Mesendoderm (in vitro differentiated cells): Measurements from ENCODE around the gene GPR179.

Experiments
- DNase-seq: peaks from one replicate; pipeline ENCODE4 v3.0.0; 2013
- H2AK5ac ChIP-seq: 2 replicates; pipeline ENCODE4 v1.6.1; 2013; ENCODE audit warnings: low read length, inconsistent platforms
- H2BK120ac ChIP-seq: 2 replicates; pipeline ENCODE4 v1.6.1; 2013; ENCODE audit warnings: low read depth, mild to moderate bottlenecking, low read length, moderate library complexity, mixed read lengths
- H2BK15ac ChIP-seq: replicated peaks from 2 replicates; pipeline ENCODE4 v1.6.1; 2013; ENCODE audit warnings: low read depth, mild to moderate bottlenecking, moderate library complexity
- H2BK5ac ChIP-seq: 2 replicates; pipeline ENCODE4 v1.6.1; 2013; ENCODE audit warnings: low read length, inconsistent platforms
- H3K18ac ChIP-seq: 2 replicates; pipeline ENCODE4 v1.6.1; 2013; ENCODE audit warnings: mild to moderate bottlenecking, low read length, mixed read lengths
- H3K23ac ChIP-seq: one replicate; pipeline ENCODE4 v1.6.1; 2013; ENCODE audit warnings: low read length
- H3K27ac ChIP-seq: 2 replicates; pipeline ENCODE4 v1.5.1; 2013; ENCODE audit warnings: low read depth, mild to moderate bottlenecking, inconsistent platforms, low read length, moderate library complexity
- H3K27me3 ChIP-seq: 2 replicates; pipeline ENCODE4 v1.6.1; 2013; ENCODE audit warnings: low read length, control low read depth, mild to moderate bottlenecking, inconsistent platforms; ENCODE audit not compliant: insufficient read depth, poor library complexity
- H3K36me3 ChIP-seq: 2 replicates; pipeline ENCODE4 v1.6.1; 2013; ENCODE audit warnings: low read length, inconsistent platforms; ENCODE audit not compliant: control insufficient read depth, insufficient read depth
- H3K4ac ChIP-seq: one replicate; pipeline ENCODE4 v1.6.1; 2013; ENCODE audit warnings: low read depth, mild to moderate bottlenecking, low read length, moderate library complexity
- H3K4me1 ChIP-seq: 2 replicates; pipeline ENCODE4 v1.6.1; 2013; ENCODE audit warnings: low read depth, low read length, inconsistent platforms; ENCODE audit not compliant: control insufficient read depth
- H3K4me2 ChIP-seq: 2 replicates; pipeline ENCODE4 v1.6.1; 2013; ENCODE audit warnings: low read length
- H3K4me3 ChIP-seq: 2 replicates; pipeline ENCODE4 v1.5.1; 2013; ENCODE audit warnings: mild to moderate bottlenecking, low read length
- H3K56ac ChIP-seq: one replicate; pipeline ENCODE4 v1.6.1; 2013; ENCODE audit warnings: low read length
- H3K79me1 ChIP-seq: 2 replicates; pipeline ENCODE4 v1.6.1; 2013; ENCODE audit warnings: low read length, inconsistent platforms
- H3K79me2 ChIP-seq: 2 replicates; pipeline ENCODE4 v1.6.1; 2013; ENCODE audit warnings: mild to moderate bottlenecking, low read length; ENCODE audit not compliant: control insufficient read depth, insufficient read depth
- H3K9ac ChIP-seq: 2 replicates; pipeline ENCODE4 v1.6.1; 2013; ENCODE audit warnings: low read length, inconsistent platforms
- H4K5ac ChIP-seq: one replicate; pipeline ENCODE4 v1.6.1; 2013; ENCODE audit warnings: low read length
- H4K8ac ChIP-seq: one replicate; pipeline ENCODE4 v1.6.1; 2013; ENCODE audit warnings: low read depth, mild to moderate bottlenecking, control low read depth, low read length, moderate library complexity
- WGBS: extraction: QIAGEN DNeasy Blood & Tissue Kit; methylation state at CpG from one replicate; pipeline ENCODE4 v1.1.7; 2013; ENCODE audit warnings: low lambda C conversion rate, missing lambda C conversion rate; ENCODE audit not compliant: insufficient coverage; ENCODE audit errors: extremely low coverage; 5-methylcytosine and 5-hydroxymethylcytosine counted together

GPR179 gene

GRCh38 chr17:38350035-38350434 is 6.3 kb upstream of the GPR179 start:
- Histone ChIP-seq H2BK120ac (no peak overlapping the region), H3K4me2 (no peak overlapping the region), H3K27me3 (no peaks in the 10 kb centered on the region), H3K4me1 (peaks cover 7% of the 10 kb centered on the region), H3K79me2 (peaks cover 13% of the 10 kb centered on the region), H3K79me1 (peaks cover 7% of the 10 kb centered on the region), H2BK15ac (no peak overlapping the region), H3K4me3 (no peak overlapping the region), H3K23ac (no peak overlapping the region), H2BK5ac (no peak overlapping the region), H3K36me3 (no peaks in the 10 kb centered on the region), H3K56ac (peak overlapping the region; percentile 18), H3K18ac (no peak overlapping the region), H3K4ac (no peak overlapping the region), H4K8ac (no peak overlapping the region), H4K5ac (no peak overlapping the region), H2AK5ac (no peak overlapping the region), H3K9ac (no peak overlapping the region), H3K27ac (no peak overlapping the region)
- DNase-seq: peak; percentile 41
- WGBS: no CpG with 5 or more reads among the region's 2 CpGs

GRCh38 chr17:38349097-38349730 is 5.5 kb upstream of the GPR179 start:
- H3K23ac ChIP-seq: no peak overlapping the region
- H2AK5ac ChIP-seq: no peak overlapping the region
- H2BK15ac ChIP-seq: no peak overlapping the region
- peaks cover 3% of the 10 kb centered on the region for H3K4me1 ChIP-seq
- H4K5ac ChIP-seq: no peak overlapping the region
- H3K27ac ChIP-seq: no peak overlapping the region
- no peaks in the 10 kb centered on the region for H3K27me3 ChIP-seq
- peaks cover 7% of the 10 kb centered on the region for H3K79me2 ChIP-seq
- H3K4me3 ChIP-seq: no peak overlapping the region
- no peak overlapping the region for H4K8ac ChIP-seq
- no peak overlapping the region for H3K4ac ChIP-seq
- H3K79me1 ChIP-seq: peaks cover 5% of the 10 kb centered on the region
- WGBS: no CpG with 5 or more reads among the region's 8 CpGs
- peak; percentile 88 for DNase-seq
- H3K4me2 ChIP-seq: no peak overlapping the region
- H3K36me3 ChIP-seq: no peaks in the 10 kb centered on the region
- no peak overlapping the region for H2BK5ac ChIP-seq
- no peak overlapping the region for H3K56ac ChIP-seq
- H3K9ac ChIP-seq: no peak overlapping the region
- H3K18ac ChIP-seq: no peak overlapping the region
- no peak overlapping the region for H2BK120ac ChIP-seq

GRCh38 chr17:38345743-38346142 is 2.0 kb upstream of the GPR179 start:
- Histone ChIP-seq H3K79me2 (no peaks in the 10 kb centered on the region), H4K5ac (no peak overlapping the region), H2BK5ac (no peak overlapping the region), H2BK15ac (no peak overlapping the region), H3K79me1 (no peaks in the 10 kb centered on the region), H2BK120ac (no peak overlapping the region), H3K56ac (no peak overlapping the region), H3K9ac (no peak overlapping the region), H4K8ac (no peak overlapping the region), H3K18ac (no peak overlapping the region), H3K4me1 (no peaks in the 10 kb centered on the region), H3K27me3 (no peaks in the 10 kb centered on the region), H3K23ac (no peak overlapping the region), H3K4ac (no peak overlapping the region), H3K4me2 (no peak overlapping the region), H3K36me3 (no peaks in the 10 kb centered on the region), H2AK5ac (no peak overlapping the region), H3K27ac (no peak overlapping the region), H3K4me3 (no peak overlapping the region)
- DNase-seq: no peak
- WGBS: no CpG with 5 or more reads among the region's 7 CpGs

GRCh38 chr17:38344420-38344745 is 627 bp upstream of the GPR179 start:
- no peak overlapping the region for H2BK120ac ChIP-seq
- no peaks in the 10 kb centered on the region for H3K4me1 ChIP-seq
- no peak overlapping the region for H4K8ac ChIP-seq
- H3K4me3 ChIP-seq: no peak overlapping the region
- no peaks in the 10 kb centered on the region for H3K27me3 ChIP-seq
- H3K56ac ChIP-seq: no peak overlapping the region
- no peaks in the 10 kb centered on the region for H3K36me3 ChIP-seq
- H4K5ac ChIP-seq: no peak overlapping the region
- WGBS: no CpG with 5 or more reads among the region's 3 CpGs
- no peak overlapping the region for H3K18ac ChIP-seq
- no peak overlapping the region for H2AK5ac ChIP-seq
- H3K79me1 ChIP-seq: no peaks in the 10 kb centered on the region
- no peak overlapping the region for H2BK5ac ChIP-seq
- no peak for DNase-seq
- no peak overlapping the region for H3K4ac ChIP-seq
- H2BK15ac ChIP-seq: no peak overlapping the region
- H3K23ac ChIP-seq: no peak overlapping the region
- H3K79me2 ChIP-seq: no peaks in the 10 kb centered on the region
- H3K27ac ChIP-seq: no peak overlapping the region
- no peak overlapping the region for H3K4me2 ChIP-seq
- H3K9ac ChIP-seq: no peak overlapping the region

- H3K4me3 ChIP-seq: no peak overlapping the region
- no peak overlapping the region for H3K4me2 ChIP-seq
- no peaks in the 10 kb centered on the region for H3K79me1 ChIP-seq
- H3K56ac ChIP-seq: no peak overlapping the region
- WGBS: no CpG with 5 or more reads among the region's 18 CpGs
- H3K27ac ChIP-seq: no peak overlapping the region
- no peak overlapping the region for H3K4ac ChIP-seq
- H4K8ac ChIP-seq: no peak overlapping the region
- peak overlapping the region; percentile 6 for H3K23ac ChIP-seq
- no peak for DNase-seq
- H3K18ac ChIP-seq: no peak overlapping the region
- no peak overlapping the region for H2BK5ac ChIP-seq
- no peak overlapping the region for H2BK120ac ChIP-seq
- H3K79me2 ChIP-seq: no peaks in the 10 kb centered on the region
- no peaks in the 10 kb centered on the region for H3K4me1 ChIP-seq
- H3K9ac ChIP-seq: no peak overlapping the region
- H2BK15ac ChIP-seq: no peak overlapping the region
- H2AK5ac ChIP-seq: no peak overlapping the region
- no peak overlapping the region for H4K5ac ChIP-seq
- no peaks in the 10 kb centered on the region for H3K36me3 ChIP-seq
- H3K27me3 ChIP-seq: no peaks in the 10 kb centered on the region
Measured at GRCh38 chr17:38342886-38343607, 709 bp downstream of the GPR179 start.
